ENCODE results near the gene C9orf72.

C9orf72 gene

GRCh38 chr9:27524236-27524635, 49.0 kb downstream of the C9orf72 start, which contains the start of gene IFNK:
IFNK (plus strand) TSS chr9:27524290; CDS start chr9:27524337, 47 bp downstream.
- DNase-seq (ENCODE audit: low read depth) = no peak
- TF ChIP-seq, protein P1, sequence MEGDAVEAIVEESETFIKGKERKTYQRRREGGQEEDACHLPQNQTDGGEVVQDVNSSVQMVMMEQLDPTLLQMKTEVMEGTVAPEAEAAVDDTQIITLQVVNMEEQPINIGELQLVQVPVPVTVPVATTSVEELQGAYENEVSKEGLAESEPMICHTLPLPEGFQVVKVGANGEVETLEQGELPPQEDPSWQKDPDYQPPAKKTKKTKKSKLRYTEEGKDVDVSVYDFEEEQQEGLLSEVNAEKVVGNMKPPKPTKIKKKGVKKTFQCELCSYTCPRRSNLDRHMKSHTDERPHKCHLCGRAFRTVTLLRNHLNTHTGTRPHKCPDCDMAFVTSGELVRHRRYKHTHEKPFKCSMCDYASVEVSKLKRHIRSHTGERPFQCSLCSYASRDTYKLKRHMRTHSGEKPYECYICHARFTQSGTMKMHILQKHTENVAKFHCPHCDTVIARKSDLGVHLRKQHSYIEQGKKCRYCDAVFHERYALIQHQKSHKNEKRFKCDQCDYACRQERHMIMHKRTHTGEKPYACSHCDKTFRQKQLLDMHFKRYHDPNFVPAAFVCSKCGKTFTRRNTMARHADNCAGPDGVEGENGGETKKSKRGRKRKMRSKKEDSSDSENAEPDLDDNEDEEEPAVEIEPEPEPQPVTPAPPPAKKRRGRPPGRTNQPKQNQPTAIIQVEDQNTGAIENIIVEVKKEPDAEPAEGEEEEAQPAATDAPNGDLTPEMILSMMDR (IDR thresholded peaks at IDR 0.05; ENCODE audit: control insufficient read depth, insufficient read depth, low read depth, low read length, missing control alignments) = no peak
- no peak within 1 kb of the TSS for H3K4me3 ChIP-seq (ENCODE audit: control insufficient read depth, low read depth, low read length)

- no peak for DNase-seq (ENCODE audit: low read depth)
- no peak overlapping the region for H3K4me3 ChIP-seq (ENCODE audit: control insufficient read depth, low read depth, low read length)
- TF ChIP-seq, protein P1 (IDR thresholded peaks at IDR 0.05; ENCODE audit: control insufficient read depth, insufficient read depth, low read depth, low read length, missing control alignments) = no peak
These were observed 50.1 kb downstream of the C9orf72 start for GRCh38 chr9:27523141-27523540.

- TF ChIP-seq, protein P1 (IDR thresholded peaks at IDR 0.05; ENCODE audit: control insufficient read depth, insufficient read depth, low read depth, low read length, missing control alignments) = no peak
- no peak for DNase-seq (ENCODE audit: low read depth)
- H3K4me3 ChIP-seq (ENCODE audit: control insufficient read depth, low read depth, low read length) = no peak overlapping the region
These were observed 52.3 kb downstream of the C9orf72 start for GRCh38 chr9:27520986-27521385.

GRCh38 chr9:27519466-27520465, 53.5 kb downstream of the C9orf72 start:
- DNase-seq (ENCODE audit: low read depth) = no peak

GRCh38 chr9:27518809-27519208, 54.5 kb downstream of the C9orf72 start:
- DNase-seq (ENCODE audit: low read depth) = no peak
- no peak overlapping the region for H3K4me3 ChIP-seq (ENCODE audit: control insufficient read depth, low read depth, low read length)
- TF ChIP-seq, protein P1 (IDR thresholded peaks at IDR 0.05; ENCODE audit: control insufficient read depth, insufficient read depth, low read depth, low read length, missing control alignments) = no peak

More at GRCh38 chr9:27519466-27520465, 53.5 kb downstream of the C9orf72 start:
- H3K4me3 ChIP-seq (ENCODE audit: control insufficient read depth, low read depth, low read length) = no peak overlapping the region
- TF ChIP-seq, protein P1 (IDR thresholded peaks at IDR 0.05; ENCODE audit: control insufficient read depth, insufficient read depth, low read depth, low read length, missing control alignments) = no peak

- TF ChIP-seq, protein P1 (IDR thresholded peaks at IDR 0.05; ENCODE audit: control insufficient read depth, insufficient read depth, low read depth, low read length, missing control alignments) = no peak
- DNase-seq (ENCODE audit: low read depth) = no peak
- no peak overlapping the region for H3K4me3 ChIP-seq (ENCODE audit: control insufficient read depth, low read depth, low read length)
These were observed 55.3 kb downstream of the C9orf72 start for GRCh38 chr9:27518006-27518405.
